Ovary (tissue), 3 donors: ENCODE measurements around the gene OR6C65.

Experiments
- CTCF ChIP-seq, 3 donors: fragments of 450-650 bp in 2 of 3; fragments of 200-600 bp in 1 of 3; IDR thresholded peaks; one replicate each; pipeline versions ENCODE4 v1.5.1 to v1.8.0; 2016 to 2022; ENCODE audit warnings: antibody characterized with exemption in 3 of 3, mild to moderate bottlenecking in 1 of 3
- POLR2A ChIP-seq: fragments of 450-650 bp; IDR thresholded peaks from one replicate; pipeline ENCODE4 v1.6.1; 2017; ENCODE audit warnings: antibody characterized with exemption, mild to moderate bottlenecking, moderate library complexity
- donor health status: DM: no; HTN: no; CAD: no.

- TF ChIP-seq POLR2A, result no peak
- TF ChIP-seq CTCF (IDR thresholded peaks at IDR 0.05), result no peak
Observed at GRCh38 chr12:55372521-55372920, 27.8 kb upstream of the OR6C65 start.
